ENCODE data around the gene COPZ1. TPM values are rescaled to one million over a fixed set of nuclear protein-coding genes. Genes with fewer than 3 reads are reported as not detected.
A peak's percentile ranks its signal among the peaks of the same experiment; 100 is the strongest.

The COPZ1 gene
- total RNA-seq, 3 donors from 2014 or later (not counting 1 experiment from before 2014, with no cell fraction given) = 66.3 to 83.6 (median 79.7) TPM

DNA sequence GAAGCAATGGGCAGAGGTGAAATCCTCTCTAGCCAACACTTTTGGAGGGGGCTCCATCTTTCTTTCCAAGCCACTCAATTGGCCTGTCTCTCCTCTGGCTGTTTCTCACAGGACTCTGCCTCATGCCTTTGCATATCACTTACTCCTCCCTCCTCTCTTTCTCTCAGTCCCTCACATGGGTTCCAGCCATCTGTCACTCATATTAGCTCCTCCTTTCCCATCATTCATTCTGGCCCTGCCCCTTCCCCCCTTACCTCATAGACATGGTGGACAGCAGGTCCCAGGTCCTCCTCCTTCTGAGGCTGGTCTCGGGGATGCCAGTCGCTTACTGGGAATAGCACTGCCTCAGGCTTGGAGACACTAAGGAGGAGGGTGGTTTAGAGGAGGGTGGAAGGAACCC is 76.2 kb downstream of the COPZ1 start:
- Histone ChIP-seq H3K27ac (ENCODE audit: low read length) (no peak overlapping the region), H3K27me3 (ENCODE audit: control insufficient read depth, insufficient read depth, low read length) (no peaks in the 10 kb centered on the region), H3K36me3 (ENCODE audit: control insufficient read depth, insufficient read depth, low read length) (peaks cover 92% of the 10 kb centered on the region), H3K4me1 (ENCODE audit: control insufficient read depth, insufficient read depth, low read length) (peaks cover 21% of the 10 kb centered on the region), H3K4me3 (ENCODE audit: low read length) (no peak overlapping the region), H3K9me3 (ENCODE audit: control insufficient read depth, insufficient read depth, low read length) (no peaks in the 10 kb centered on the region)
- DNase-seq (no peak), ATAC-seq (no peak)
- Mint-ChIP-seq H3K36me3 (peaks cover 5% of the 10 kb centered on the region), H3K27ac (peak overlapping the region; percentile 53 to 59), H3K27me3 (ENCODE audit: low read depth in 2 of 2) (no peaks in the 10 kb centered on the region), H3K9me3 (no peaks in the 10 kb centered on the region), H3K4me3 (no peak overlapping the region), H3K4me1 (peaks cover 23 to 40% of the 10 kb centered on the region in 2 donors)
- TF ChIP-seq, protein P1, sequence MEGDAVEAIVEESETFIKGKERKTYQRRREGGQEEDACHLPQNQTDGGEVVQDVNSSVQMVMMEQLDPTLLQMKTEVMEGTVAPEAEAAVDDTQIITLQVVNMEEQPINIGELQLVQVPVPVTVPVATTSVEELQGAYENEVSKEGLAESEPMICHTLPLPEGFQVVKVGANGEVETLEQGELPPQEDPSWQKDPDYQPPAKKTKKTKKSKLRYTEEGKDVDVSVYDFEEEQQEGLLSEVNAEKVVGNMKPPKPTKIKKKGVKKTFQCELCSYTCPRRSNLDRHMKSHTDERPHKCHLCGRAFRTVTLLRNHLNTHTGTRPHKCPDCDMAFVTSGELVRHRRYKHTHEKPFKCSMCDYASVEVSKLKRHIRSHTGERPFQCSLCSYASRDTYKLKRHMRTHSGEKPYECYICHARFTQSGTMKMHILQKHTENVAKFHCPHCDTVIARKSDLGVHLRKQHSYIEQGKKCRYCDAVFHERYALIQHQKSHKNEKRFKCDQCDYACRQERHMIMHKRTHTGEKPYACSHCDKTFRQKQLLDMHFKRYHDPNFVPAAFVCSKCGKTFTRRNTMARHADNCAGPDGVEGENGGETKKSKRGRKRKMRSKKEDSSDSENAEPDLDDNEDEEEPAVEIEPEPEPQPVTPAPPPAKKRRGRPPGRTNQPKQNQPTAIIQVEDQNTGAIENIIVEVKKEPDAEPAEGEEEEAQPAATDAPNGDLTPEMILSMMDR (IDR thresholded peaks at IDR 0.05) = no peak
- intact Hi-C loops (cut with micrococcal nuclease) = no loop called here
- WGBS (ENCODE audit: insufficient coverage) = 100% methylated on average over 2 of the region's 2 CpGs

Other genes starting within 250 kb of the COPZ1 start
- gene SMUG1, start 136.1 kb upstream of the COPZ1 start, total RNA-seq = 10 to 100 TPM; 10.8 to 15.6 (median 12.3) TPM
- 10 to 100 TPM; 30.8 to 42.3 (median 36.5) TPM for gene CBX5, start 45.0 kb upstream of the COPZ1 start, total RNA-seq
- gene HNRNPA1, start 44.4 kb upstream of the COPZ1 start, total RNA-seq = 1,000 to 10,000 TPM; 1,172 to 1,525 (median 1,292) TPM
- 10 to 100 TPM in 1 of 3 donors, 1 to 10 TPM in 2; 2.0 to 15.4 (median 2.0) TPM for gene NFE2, start 24.1 kb upstream of the COPZ1 start, total RNA-seq
- 1 to 10 TPM in 1 of 3 donors, under 1 TPM in 2; 0.45 to 4.9 (median 0.59) TPM for gene GPR84, start 39.4 kb downstream of the COPZ1 start, total RNA-seq
- gene ZNF385A, start 59.6 kb downstream of the COPZ1 start, total RNA-seq = 1 to 10 TPM; 5.4 to 9.8 (median 8.9) TPM
- 100 to 1,000 TPM; 177 to 232 (median 207) TPM for gene ITGA5, start 94.1 kb downstream of the COPZ1 start, total RNA-seq
- gene GTSF1, start 148.5 kb downstream of the COPZ1 start, total RNA-seq = 1 to 10 TPM; 3.2 to 4.2 (median 4.0) TPM
- gene NCKAP1L, start 172.6 kb downstream of the COPZ1 start, total RNA-seq = 100 to 1,000 TPM; 230 to 257 (median 236) TPM
- 10 to 100 TPM; 11.8 to 15.0 (median 12.4) TPM for gene PDE1B, start 224.5 kb downstream of the COPZ1 start, total RNA-seq